ENCODE results near the gene SLC39A3.

Gene SLC39A3, protein sequence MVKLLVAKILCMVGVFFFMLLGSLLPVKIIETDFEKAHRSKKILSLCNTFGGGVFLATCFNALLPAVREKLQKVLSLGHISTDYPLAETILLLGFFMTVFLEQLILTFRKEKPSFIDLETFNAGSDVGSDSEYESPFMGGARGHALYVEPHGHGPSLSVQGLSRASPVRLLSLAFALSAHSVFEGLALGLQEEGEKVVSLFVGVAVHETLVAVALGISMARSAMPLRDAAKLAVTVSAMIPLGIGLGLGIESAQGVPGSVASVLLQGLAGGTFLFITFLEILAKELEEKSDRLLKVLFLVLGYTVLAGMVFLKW

DNA sequence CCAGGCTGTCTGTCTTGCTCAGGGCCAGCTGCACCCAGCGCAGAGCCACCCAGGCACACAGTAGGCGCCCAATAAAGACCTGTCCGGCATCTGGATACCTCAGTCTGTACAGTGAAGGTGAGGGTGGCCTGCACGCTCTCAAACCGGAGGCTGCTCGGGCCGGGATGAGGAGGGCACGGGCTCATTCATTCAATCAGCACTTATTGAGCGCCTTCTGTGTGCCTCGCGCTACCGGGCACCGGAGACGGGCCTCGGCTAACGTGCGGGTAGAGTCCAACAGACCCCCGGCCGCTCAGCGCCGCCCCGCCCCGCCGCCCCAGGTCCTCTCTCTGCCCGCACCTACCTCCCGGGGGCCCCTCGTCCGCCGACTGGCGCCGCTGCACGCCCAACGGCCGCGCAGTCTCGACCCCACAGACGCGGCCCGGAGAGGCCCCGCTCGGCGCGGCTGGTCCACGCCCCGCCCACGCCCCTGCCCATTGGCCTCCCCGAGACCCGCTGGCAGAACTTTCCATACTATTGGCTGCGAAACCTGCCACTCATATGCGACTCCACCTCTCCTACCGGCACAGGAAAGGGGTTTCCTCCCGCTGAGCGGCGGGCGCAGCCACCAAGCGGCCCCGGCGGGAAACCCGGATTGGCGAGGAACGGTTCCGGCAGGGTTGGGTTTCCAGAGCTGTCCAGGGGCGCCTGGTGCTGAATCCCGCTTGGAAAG lies at the start of gene SLC39A3:
Gene SLC39A3 (minus strand): TSS at position 416 of the 712 bp plus-strand sequence. CDS start 2,760 bp downstream, outside the sequence.
- DNase-seq (ENCODE audit: low spot score), result peak; percentile 94

DNA sequence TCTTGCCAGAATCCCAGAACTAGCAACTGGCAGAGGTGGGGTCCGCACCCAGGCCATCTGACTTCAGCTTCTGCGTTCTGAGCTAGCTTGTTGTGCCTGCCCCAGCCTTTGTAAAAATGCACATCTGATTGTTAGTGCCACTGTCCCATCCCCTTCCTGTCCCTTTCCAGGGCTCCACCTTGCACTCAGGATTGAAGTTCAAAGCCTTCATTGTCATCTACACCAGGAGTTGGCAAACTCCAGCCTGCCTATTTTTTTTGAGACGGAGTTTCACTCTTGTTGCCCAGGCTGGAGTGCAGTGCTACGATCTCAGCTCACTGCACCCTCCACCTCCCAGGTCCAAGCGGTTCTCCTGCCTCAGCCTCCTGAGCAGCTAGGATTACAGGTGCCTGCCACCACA lies 48.4 kb upstream of the SLC39A3 start:
- no peak for DNase-seq (ENCODE audit: low spot score)

DNA sequence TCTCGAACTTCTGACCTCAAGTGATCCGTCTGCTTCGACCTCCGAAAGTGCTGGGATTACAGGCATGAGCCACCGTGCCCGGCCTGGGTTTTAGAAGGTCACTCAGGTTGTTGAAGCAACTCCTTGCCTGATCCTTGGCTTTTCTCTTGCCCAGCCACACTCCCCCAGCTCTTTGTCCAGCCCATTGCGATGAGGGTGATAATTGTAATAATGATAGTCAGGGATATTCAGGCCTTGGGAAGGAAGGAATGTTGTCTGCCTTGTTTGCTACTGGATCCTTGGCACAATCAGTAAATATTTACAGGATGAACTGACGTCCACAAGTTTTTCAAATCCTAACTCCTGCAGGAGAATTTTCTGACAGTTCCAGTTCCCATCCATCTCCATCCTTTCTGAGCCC lies 47.3 kb upstream of the SLC39A3 start:
- DNase-seq (ENCODE audit: low spot score), result no peak

GRCh38 chr19:2785244-2785997 lies 45.6 kb upstream of the SLC39A3 start, which contains the start of gene THOP1:
Gene THOP1 (plus strand): TSS chr19:2785503. CDS start chr19:2785663, 160 bp downstream.
- peak; percentile 99 for DNase-seq (ENCODE audit: low spot score)

- no peak for DNase-seq (ENCODE audit: low spot score)
These were observed 43.9 kb upstream of the SLC39A3 start for GRCh38 chr19:2783781-2784145.

- peak; percentile 98 for DNase-seq (ENCODE audit: low spot score)
These were observed 43.3 kb upstream of the SLC39A3 start, which contains the start of gene SGTA for GRCh38 chr19:2782936-2783780. Gene SGTA (minus strand): TSS chr19:2783273. CDS start chr19:2769068, 14,205 bp downstream.

- no peak for DNase-seq (ENCODE audit: low spot score)
These were observed 42.6 kb upstream of the SLC39A3 start for GRCh38 chr19:2782329-2782935.

- no peak for DNase-seq (ENCODE audit: low spot score)
These were observed 40.5 kb upstream of the SLC39A3 start for GRCh38 chr19:2780284-2780683.

DNA sequence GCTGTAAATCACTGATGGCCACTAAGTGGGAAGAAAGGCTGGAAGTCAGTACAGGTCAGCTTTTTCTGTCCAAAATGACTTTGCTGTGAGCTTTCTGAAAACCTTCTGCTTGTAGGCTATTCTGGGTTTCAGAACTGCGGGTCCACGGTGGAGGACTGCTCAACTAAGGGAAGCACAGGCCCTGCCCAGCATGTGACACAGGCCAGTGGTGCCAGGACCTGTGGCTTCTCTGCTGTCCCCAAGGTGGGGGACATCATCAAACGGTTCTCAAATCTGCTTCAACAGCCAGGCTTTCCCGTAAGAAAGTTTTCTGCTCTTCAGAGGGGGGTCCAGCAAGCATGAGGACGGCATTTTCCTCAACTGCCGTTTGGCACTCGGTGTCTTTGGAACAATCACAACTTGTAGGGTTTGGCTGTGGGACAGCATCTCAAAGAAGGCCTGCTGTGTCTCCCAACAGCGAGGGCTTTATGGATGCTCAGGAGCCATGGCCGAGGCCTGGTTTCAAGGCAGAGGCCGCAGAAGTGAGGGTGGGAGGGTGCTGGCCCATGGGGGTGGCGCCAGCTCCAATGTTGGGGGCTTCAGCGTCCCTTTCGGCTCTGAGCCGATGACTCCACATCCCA lies 39.4 kb upstream of the SLC39A3 start:
- no peak for DNase-seq (ENCODE audit: low spot score)

GRCh38 chr19:2777952-2778683 lies 38.3 kb upstream of the SLC39A3 start:
- DNase-seq (ENCODE audit: low spot score), result no peak

DNA sequence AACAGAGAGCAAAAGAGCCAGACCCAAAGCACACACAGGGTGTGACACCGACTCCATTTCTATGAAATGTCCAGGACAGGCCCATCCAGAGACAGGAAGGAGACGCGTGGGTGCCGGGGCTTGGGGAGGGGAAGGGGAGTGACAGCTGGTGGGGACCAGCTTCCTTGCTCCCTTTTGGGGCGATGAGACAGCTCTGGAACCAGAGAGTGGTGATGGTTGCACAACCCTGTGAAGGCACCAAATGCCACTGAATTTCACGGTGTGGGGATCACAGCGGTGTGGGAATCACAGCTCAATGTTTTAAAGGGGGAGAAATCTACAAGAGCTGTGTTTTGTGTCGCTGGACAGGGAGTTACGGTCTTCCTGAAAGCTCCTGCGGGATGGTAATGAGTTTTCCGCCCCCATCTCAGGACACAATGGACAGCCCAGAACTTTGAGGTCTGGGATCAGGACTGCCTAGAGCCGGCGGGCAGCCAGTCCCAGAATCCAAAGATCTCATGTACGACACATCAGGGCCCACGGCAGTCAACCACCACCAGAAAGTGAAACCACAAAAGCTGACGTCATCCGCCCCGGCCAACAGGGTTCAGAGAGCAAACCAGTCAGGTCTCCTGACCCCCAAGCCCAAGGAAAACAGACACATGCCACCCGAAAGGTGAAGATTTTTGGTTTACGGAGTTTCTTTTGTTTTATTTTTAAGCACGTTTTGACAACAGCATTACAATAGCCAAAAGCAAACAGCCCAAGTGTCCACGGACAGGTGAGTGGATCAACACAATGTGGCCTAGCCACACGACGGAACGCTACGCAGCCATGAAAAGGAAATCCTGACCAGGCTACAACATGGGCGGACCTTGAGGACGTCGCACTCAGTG lies 36.0 kb upstream of the SLC39A3 start:
- peak; percentile 72 for DNase-seq (ENCODE audit: low spot score)

- no peak for DNase-seq (ENCODE audit: low spot score)
These were observed 35.2 kb upstream of the SLC39A3 start for GRCh38 chr19:2774953-2775555.

DNA sequence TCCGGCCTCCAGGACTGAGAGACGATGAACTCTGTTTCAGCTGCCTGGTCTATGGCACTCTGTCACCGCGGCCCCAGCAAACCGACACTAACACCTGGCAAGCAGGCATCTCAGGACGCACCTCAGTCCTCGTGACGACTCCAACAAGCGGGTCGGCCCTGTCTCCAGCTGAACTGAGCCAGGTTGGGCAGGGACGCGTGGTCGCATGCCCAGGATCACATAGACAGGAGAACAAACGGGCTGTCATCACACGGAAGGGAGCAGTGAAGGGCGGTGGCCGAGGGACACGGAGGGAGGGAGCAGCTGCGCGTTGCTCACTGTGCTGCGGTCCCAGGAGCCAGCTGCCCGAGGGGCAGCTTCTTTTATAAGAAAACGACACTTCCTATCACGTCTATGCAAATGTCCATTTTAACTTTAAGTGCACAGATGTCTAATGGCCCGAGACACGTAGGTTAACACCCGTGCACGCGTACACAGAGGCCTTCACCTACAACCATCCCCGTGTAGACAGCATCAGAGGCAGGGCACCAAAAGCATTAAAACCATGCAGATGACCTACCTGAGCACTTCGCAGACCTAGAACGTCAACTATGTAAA lies 34.4 kb upstream of the SLC39A3 start:
- DNase-seq (ENCODE audit: low spot score), result no peak

DNA sequence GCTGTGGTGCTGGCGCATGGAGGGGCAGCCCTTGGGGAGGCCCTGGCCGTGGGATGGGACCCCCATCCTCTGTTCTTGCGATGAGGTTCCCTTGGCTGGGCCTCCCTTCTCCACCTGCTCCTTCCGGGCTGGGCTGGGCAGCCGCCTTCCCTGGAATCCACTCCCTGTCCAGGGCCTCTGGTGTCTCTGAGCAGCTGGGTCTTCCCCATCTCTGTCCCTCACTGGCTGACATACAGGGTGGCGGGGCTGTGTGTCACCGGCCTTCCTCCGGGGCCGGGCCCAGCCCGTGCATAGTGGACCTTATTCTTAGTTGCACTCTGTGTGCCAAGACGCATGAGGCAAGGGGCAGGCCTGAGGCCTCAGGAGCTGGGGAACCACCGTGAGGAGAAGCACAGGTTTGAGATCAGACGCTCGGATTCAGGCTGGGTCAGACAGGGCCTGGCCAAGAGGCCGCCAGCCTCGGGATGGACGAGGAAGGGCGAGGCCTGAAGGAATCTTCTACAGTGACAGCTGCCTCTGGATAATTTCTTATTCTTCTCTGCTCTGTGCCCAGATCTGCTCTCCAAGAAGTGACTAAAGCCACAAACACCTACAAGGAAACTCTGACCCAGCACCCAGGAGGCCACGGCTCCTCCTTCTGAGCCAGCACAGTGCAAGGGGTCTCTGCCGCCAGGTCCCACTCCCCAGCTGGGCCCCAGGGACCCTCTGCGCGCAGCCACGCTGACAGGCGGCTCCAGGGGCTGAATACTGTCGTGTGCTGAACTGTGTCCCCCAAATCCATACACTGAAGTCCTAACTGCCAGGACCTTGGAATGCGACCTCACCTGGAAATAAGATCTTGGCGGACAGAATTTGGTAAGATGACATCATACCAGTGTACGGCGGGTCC lies 32.2 kb upstream of the SLC39A3 start:
- DNase-seq (ENCODE audit: low spot score), result no peak

GRCh38 chr19:2770055-2771013 lies 30.5 kb upstream of the SLC39A3 start:
- no peak for DNase-seq (ENCODE audit: low spot score)

GRCh38 chr19:2769218-2769617 lies 29.4 kb upstream of the SLC39A3 start:
- no peak for DNase-seq (ENCODE audit: low spot score)
